NB4 (cell line): ENCODE measurements around the gene CRACR2B.

Source experiments
- POLR2A ChIP-seq: IDR thresholded peaks from 2 replicates; pipeline ENCODE4 v1.6.1; 2011; ENCODE audit warnings: mild to moderate bottlenecking; ENCODE audit not compliant: insufficient read length; ENCODE audit errors: extremely low read depth
- TF ChIP-seq, protein P1 (sequence below): IDR thresholded peaks from one replicate; pipeline ENCODE4 v1.5.1; 2012; ENCODE audit warnings: low read depth, low read length

- TF ChIP-seq, protein P1, sequence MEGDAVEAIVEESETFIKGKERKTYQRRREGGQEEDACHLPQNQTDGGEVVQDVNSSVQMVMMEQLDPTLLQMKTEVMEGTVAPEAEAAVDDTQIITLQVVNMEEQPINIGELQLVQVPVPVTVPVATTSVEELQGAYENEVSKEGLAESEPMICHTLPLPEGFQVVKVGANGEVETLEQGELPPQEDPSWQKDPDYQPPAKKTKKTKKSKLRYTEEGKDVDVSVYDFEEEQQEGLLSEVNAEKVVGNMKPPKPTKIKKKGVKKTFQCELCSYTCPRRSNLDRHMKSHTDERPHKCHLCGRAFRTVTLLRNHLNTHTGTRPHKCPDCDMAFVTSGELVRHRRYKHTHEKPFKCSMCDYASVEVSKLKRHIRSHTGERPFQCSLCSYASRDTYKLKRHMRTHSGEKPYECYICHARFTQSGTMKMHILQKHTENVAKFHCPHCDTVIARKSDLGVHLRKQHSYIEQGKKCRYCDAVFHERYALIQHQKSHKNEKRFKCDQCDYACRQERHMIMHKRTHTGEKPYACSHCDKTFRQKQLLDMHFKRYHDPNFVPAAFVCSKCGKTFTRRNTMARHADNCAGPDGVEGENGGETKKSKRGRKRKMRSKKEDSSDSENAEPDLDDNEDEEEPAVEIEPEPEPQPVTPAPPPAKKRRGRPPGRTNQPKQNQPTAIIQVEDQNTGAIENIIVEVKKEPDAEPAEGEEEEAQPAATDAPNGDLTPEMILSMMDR: no peak
- TF ChIP-seq POLR2A: no peak
Observed at GRCh38 chr11:833849-834311, 6.2 kb downstream of the CRACR2B start.
